Caco-2 (cell line): ENCODE measurements around the gene MGMT. TPM values are rescaled to one million over a fixed set of nuclear protein-coding genes. Genes with fewer than 3 reads are reported as not detected.
A peak's percentile ranks its signal among the peaks of the same experiment; 100 is the strongest.

Source experiments
- BruUV-seq: library from RNA; stranded (reverse); fragments of 400-500 nt; replicated peaks from 2 replicates; lab custom pipeline; 2021; lab: Mats Ljungman, UMichigan
- CTCF ChIA-PET: fragments of 300-600 bp; sonication (Branson Sonifier 250); formaldehyde crosslinking; loops from one replicate; lab custom pipeline; 2022; ENCODE audit warnings: antibody characterized with exemption; lab: Charles Lee
- POLR2A ChIA-PET: fragments of 300-600 bp; sonication (Branson Sonifier 250); formaldehyde crosslinking; loops from one replicate; lab custom pipeline; 2022; ENCODE audit warnings: antibody characterized with exemption; lab: Charles Lee
- DNase-seq, 2 experiments: peaks; one replicate each; pipeline versions ENCODE4 v3.0.0 to v3.0.0-alpha.2; 2020 to 2022
- H3K27me3 ChIP-seq: replicated peaks from 2 replicates; pipeline ENCODE4 v1.6.0; 2011; ENCODE audit warnings: low read length; ENCODE audit not compliant: control insufficient read depth, insufficient read depth
- H3K36me3 ChIP-seq: 2 replicates; pipeline ENCODE4 v1.5.1; 2011; ENCODE audit warnings: low read length; ENCODE audit not compliant: control insufficient read depth, insufficient read depth
- H3K4me1 ChIP-seq: fragments of 250-450 bp; sonication (Bioruptor Pico); 2 replicates; pipeline ENCODE4 v1.5.1; 2020; ENCODE audit warnings: mild to moderate bottlenecking
- H3K4me3 ChIP-seq: 2 replicates; pipeline ENCODE4 v1.5.1; 2011; ENCODE audit warnings: low read depth, mild to moderate bottlenecking, control low read depth, low read length
- H3K9me3 ChIP-seq: fragments of 250-450 bp; sonication (Bioruptor Pico); 2 replicates; pipeline ENCODE4 v1.5.1; 2020; ENCODE audit warnings: mild to moderate bottlenecking, moderate library complexity
- H3K27ac Mint-ChIP-seq: one replicate; pipeline ENCODE4 v1.8.0; 2022; ENCODE audit warnings: mixed read lengths; ENCODE audit not compliant: unreplicated experiment
- H3K27me3 Mint-ChIP-seq: one replicate; pipeline ENCODE4 v1.8.0; 2022; ENCODE audit warnings: mixed read lengths; ENCODE audit not compliant: insufficient read depth, unreplicated experiment
- H3K36me3 Mint-ChIP-seq: one replicate; pipeline ENCODE4 v1.8.0; 2022; ENCODE audit warnings: mild to moderate bottlenecking, mixed read lengths; ENCODE audit not compliant: insufficient read depth, unreplicated experiment
- H3K4me1 Mint-ChIP-seq: one replicate; pipeline ENCODE4 v1.8.0; 2022; ENCODE audit warnings: low read depth, mixed read lengths; ENCODE audit not compliant: unreplicated experiment
- H3K4me3 Mint-ChIP-seq: one replicate; pipeline ENCODE4 v1.8.0; 2022; ENCODE audit warnings: mild to moderate bottlenecking, moderate library complexity, mixed read lengths; ENCODE audit not compliant: unreplicated experiment
- H3K9me3 Mint-ChIP-seq: one replicate; pipeline ENCODE4 v1.8.0; 2022; ENCODE audit warnings: mixed read lengths; ENCODE audit not compliant: unreplicated experiment
- intact Hi-C: fragments of 100-400 bp; cut with micrococcal nuclease; formaldehyde crosslinking; loops from one replicate; pipeline ENCODE4 v1.10.0; 2022; ENCODE audit not compliant: unreplicated experiment
- total RNA-seq: library from RNA; stranded (reverse); gene quantifications from 2 replicates; pipeline ENCODE4 v1.2.3, GENCODE V29; 2022
- TF ChIP-seq, protein P1 (sequence below), 2 experiments: fragments of 200-600 bp in 1 of 2; IDR thresholded peaks; 1 replicate in 1 of 2; 2 replicates in 1 of 2; pipeline versions ENCODE4 v1.5.1 to v1.8.0; 2011 to 2022; ENCODE audit warnings: antibody characterized with exemption in 1 of 2, control low read depth in 1 of 2, inconsistent platforms in 1 of 2, low read depth in 1 of 2, low read length in 1 of 2, mild to moderate bottlenecking in 1 of 2, moderate library complexity in 1 of 2; ENCODE audit not compliant: insufficient read depth in 1 of 2, severe bottlenecking in 1 of 2, unreplicated experiment in 1 of 2

MGMT gene
- total RNA-seq, 1 experiment from 2014 or later: 57.0 TPM

DNA sequence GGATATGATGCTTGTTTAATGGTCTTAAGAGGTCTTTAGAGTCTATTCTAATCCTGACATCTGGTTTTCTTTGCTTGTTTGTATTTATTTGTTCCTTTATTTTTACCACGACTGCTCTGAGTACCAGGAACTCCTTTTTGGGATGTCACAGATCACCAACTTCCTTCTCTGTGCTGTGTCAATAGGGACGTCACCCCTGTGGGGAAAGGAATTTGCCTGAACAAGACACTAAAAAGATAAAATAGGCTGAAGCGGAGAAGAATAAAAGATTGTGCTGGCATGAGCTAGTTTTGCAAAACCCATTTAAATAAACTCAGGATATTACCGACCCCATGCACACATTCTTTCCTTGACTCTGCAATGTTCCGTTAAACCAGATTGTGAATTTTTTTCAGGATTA, 27.7 kb downstream of the MGMT start:
- no peaks in the 10 kb centered on the region for H3K27me3 ChIP-seq
- intact Hi-C loops: no loop called here
- ChIA-PET CTCF (no interaction called here), POLR2A (no interaction called here)
- H3K4me1 ChIP-seq: peaks cover 14% of the 10 kb centered on the region
- H3K36me3 Mint-ChIP-seq: peaks cover 36% of the 10 kb centered on the region
- peaks cover 14% of the 10 kb centered on the region for H3K4me1 Mint-ChIP-seq
- no peak for DNase-seq
- TF ChIP-seq, protein P1, sequence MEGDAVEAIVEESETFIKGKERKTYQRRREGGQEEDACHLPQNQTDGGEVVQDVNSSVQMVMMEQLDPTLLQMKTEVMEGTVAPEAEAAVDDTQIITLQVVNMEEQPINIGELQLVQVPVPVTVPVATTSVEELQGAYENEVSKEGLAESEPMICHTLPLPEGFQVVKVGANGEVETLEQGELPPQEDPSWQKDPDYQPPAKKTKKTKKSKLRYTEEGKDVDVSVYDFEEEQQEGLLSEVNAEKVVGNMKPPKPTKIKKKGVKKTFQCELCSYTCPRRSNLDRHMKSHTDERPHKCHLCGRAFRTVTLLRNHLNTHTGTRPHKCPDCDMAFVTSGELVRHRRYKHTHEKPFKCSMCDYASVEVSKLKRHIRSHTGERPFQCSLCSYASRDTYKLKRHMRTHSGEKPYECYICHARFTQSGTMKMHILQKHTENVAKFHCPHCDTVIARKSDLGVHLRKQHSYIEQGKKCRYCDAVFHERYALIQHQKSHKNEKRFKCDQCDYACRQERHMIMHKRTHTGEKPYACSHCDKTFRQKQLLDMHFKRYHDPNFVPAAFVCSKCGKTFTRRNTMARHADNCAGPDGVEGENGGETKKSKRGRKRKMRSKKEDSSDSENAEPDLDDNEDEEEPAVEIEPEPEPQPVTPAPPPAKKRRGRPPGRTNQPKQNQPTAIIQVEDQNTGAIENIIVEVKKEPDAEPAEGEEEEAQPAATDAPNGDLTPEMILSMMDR (IDR thresholded peaks at IDR 0.05; ENCODE audit: insufficient read depth in 1 of 2, low read depth in 1 of 2, low read length in 1 of 2, severe bottlenecking in 1 of 2, unreplicated experiment in 1 of 2): no peak
- H3K4me3 ChIP-seq: no peak overlapping the region
- H3K36me3 ChIP-seq: peaks cover 9% of the 10 kb centered on the region
- H3K27me3 Mint-ChIP-seq: no peaks in the 10 kb centered on the region
- H3K9me3 ChIP-seq: peaks cover 30% of the 10 kb centered on the region
- BruUV-seq: no TSS peak
- no peak overlapping the region for H3K4me3 Mint-ChIP-seq
- peaks cover 48% of the 10 kb centered on the region for H3K9me3 Mint-ChIP-seq
- peak overlapping the region; percentile 50 for H3K27ac Mint-ChIP-seq

- no peak overlapping the region for H3K27ac Mint-ChIP-seq
- Histone ChIP-seq H3K4me1 (peaks cover 19% of the 10 kb centered on the region), H3K27me3 (no peaks in the 10 kb centered on the region), H3K4me3 (no peak overlapping the region), H3K9me3 (peaks cover 33% of the 10 kb centered on the region), H3K36me3 (peaks cover 9% of the 10 kb centered on the region)
- ChIA-PET POLR2A (no interaction called here), CTCF (no interaction called here)
- no peaks in the 10 kb centered on the region for H3K27me3 Mint-ChIP-seq
- TF ChIP-seq, protein P1 (IDR thresholded peaks at IDR 0.05; ENCODE audit: insufficient read depth in 1 of 2, low read depth in 1 of 2, low read length in 1 of 2, severe bottlenecking in 1 of 2, unreplicated experiment in 1 of 2): no peak
- peaks cover 36% of the 10 kb centered on the region for H3K36me3 Mint-ChIP-seq
- intact Hi-C loops: no loop called here
- no peak overlapping the region for H3K4me3 Mint-ChIP-seq
- peaks cover 14% of the 10 kb centered on the region for H3K4me1 Mint-ChIP-seq
- no peak for DNase-seq
- no TSS peak for BruUV-seq
- peaks cover 43% of the 10 kb centered on the region for H3K9me3 Mint-ChIP-seq
Observed at GRCh38 chr10:129495256-129495655, 28.2 kb downstream of the MGMT start.

GRCh38 chr10:129495698-129496097, 28.7 kb downstream of the MGMT start:
- CTCF ChIA-PET: no interaction called here
- BruUV-seq: no TSS peak
- peaks cover 39% of the 10 kb centered on the region for H3K9me3 Mint-ChIP-seq

More at GRCh38 chr10:129495698-129496097, 28.7 kb downstream of the MGMT start:
- peaks cover 23% of the 10 kb centered on the region for H3K4me1 ChIP-seq
- H3K36me3 ChIP-seq: peaks cover 9% of the 10 kb centered on the region
- H3K4me3 ChIP-seq: no peak overlapping the region
- Mint-ChIP-seq H3K36me3 (peaks cover 40% of the 10 kb centered on the region), H3K27me3 (no peaks in the 10 kb centered on the region), H3K4me1 (peaks cover 14% of the 10 kb centered on the region), H3K4me3 (no peak overlapping the region), H3K27ac (no peak overlapping the region)
- no peaks in the 10 kb centered on the region for H3K27me3 ChIP-seq
- peaks cover 29% of the 10 kb centered on the region for H3K9me3 ChIP-seq
- DNase-seq: no peak
- TF ChIP-seq, protein P1 (IDR thresholded peaks at IDR 0.05; ENCODE audit: insufficient read depth in 1 of 2, low read depth in 1 of 2, low read length in 1 of 2, severe bottlenecking in 1 of 2, unreplicated experiment in 1 of 2): no peak
- POLR2A ChIA-PET: no interaction called here
- intact Hi-C loops: no loop called here
